Putamen (tissue), 1 donor: Measurements from ENCODE around the gene NAA38.

Experiments
- DNase-seq: peaks from one replicate; pipeline ENCODE4 v3.0.0-alpha.2; 2016; ENCODE audit warnings: low spot score

Gene NAA38

DNA sequence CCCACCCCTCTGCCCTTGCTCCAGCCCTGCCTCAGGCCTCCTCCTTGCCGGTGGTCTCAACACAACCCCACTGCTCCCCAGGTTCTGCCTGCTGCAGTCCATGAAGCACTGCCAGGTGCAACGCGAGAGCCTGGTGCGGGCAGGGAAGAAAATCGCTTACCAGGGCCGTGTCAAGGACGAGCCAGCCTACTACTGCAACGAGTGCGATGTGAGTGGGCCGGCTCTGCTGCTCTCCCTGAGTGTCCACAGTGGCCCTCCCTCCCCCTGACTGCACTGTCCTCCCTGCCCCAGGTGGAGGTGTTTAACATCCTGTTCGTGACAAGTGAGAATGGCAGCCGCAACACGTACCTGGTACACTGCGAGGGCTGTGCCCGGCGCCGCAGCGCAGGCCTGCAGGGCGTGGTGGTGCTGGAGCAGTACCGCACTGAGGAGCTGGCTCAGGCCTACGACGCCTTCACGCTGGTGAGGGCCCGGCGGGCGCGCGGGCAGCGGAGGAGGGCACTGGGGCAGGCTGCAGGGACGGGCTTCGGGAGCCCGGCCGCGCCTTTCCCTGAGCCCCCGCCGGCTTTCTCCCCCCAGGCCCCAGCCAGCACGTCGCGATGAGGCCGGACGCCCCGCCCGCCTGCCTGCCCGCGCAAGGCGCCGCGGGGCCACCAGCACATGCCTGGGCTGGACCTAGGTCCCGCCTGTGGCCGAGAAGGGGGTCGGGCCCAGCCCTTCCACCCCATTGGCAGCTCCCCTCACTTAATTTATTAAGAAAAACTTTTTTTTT, 4.3 kb downstream of the NAA38 start:
- no peak for DNase-seq

DNA sequence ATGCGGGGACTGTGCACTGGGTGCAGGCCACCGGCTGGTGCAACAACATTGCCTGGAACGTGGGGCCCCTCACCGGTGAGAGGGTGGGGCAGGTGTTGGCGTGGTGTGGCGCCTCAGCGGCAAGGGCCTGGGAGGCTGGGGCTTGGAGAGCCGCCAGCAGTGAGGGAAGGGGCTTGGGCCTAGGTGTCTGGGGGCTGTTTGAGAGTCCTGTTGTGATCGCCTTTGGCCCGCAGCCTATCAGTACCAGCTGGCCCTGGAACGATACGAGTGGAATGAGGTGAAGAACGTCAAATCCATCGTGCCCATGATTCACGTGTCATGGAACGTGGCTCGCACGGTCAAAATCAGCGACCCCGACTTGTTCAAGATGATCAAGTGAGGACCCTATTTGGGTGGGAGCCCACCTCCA, 5.1 kb downstream of the NAA38 start:
- DNase-seq, result no peak

DNA sequence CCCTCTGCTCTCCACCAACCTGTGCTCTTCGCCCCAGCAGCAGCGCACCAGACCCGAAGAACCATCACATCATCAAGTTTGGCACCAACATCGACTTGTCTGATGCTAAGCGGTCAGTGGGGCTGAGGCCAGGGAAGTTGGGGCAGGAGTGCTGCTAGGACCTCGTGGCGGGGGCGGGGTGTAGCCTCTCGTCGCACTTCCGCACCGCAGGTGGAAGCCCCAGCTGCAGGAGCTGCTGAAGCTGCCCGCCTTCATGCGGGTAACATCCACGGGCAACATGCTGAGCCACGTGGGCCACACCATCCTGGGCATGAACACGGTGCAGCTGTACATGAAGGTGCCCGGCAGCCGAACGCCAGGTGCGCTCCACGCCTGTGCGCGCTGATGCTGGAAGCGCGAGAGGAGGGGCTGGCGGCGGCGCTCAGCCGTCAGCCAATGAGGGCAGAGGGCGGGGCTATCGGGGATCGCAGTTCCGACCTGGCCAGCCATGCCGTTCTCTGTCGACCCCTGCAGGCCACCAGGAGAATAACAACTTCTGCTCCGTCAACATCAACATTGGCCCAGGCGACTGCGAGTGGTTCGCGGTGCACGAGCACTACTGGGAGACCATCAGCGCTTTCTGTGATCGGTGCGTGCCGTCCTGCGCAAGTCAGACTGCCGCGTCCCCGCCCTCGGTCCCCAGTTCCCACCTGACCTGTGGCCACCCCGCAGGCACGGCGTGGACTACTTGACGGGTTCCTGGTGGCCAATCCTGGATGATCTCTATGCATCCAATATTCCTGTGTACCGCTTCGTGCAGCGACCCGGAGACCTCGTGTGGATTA, 5.7 kb downstream of the NAA38 start:
- DNase-seq, result peak; percentile 87

DNA sequence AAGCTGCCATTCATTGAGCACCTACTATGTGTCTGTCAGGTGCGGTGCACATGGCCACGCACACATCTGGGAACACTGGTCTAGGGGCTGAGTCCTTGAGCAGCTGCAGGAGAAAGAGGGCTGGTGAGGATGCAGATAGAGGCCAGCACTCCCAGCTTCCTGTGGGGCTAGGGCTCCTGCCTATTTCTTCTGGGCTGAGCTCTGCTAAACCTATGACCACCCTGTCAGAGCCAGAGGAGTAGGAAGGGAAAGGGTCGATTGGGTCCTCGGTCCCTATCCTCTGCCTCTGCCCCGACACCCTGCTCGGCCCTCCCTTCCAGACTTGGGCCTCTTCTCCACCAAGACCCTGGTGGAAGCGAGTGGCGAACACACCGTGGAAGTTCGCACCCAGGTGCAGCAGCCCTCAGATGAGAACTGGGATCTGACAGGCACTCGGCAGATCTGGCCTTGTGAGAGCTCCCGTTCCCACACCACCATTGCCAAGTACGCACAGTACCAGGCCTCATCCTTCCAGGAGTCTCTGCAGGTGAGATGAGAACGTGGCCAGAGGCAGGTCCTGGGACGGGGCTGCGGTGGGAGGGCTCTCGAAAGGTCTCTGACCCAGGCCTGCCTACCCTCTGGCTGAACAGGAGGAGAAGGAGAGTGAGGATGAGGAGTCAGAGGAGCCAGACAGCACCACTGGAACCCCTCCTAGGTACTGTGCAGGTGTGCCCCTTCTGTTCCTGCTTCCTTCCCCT, 6.5 kb downstream of the NAA38 start:
- DNase-seq, result no peak

DNA sequence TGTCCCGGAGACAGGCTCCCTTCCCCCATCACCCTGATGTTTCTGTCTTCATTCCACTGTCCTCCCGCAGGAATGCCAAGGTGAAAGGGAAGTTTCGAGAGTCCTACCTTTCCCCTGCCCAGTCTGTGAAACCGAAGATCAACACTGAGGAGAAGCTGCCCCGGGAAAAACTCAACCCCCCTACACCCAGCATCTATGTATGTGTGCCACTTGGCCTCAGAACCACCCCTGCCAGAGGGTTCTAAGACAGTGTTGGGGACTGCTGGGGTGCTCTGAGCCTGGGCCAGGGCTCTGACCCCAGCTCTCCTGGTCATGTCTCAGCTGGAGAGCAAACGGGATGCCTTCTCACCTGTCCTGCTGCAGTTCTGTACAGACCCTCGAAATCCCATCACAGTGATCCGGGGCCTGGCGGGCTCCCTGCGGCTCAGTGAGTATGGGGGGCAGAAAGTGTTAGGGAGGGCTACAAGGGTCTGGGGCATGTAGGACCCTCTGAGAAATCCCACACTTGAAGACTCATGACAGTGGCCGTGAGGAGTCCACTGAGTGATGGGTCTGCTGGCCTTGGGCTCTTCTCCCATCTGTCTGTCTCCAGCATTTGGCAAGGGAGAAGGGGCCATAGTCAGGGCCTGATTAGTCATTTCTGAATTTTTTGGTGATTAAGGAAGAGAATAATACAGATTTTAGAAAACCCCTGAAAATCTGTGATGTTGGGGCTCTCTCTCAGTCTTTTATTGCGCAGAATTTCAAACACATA, 7.4 kb downstream of the NAA38 start:
- no peak for DNase-seq

DNA sequence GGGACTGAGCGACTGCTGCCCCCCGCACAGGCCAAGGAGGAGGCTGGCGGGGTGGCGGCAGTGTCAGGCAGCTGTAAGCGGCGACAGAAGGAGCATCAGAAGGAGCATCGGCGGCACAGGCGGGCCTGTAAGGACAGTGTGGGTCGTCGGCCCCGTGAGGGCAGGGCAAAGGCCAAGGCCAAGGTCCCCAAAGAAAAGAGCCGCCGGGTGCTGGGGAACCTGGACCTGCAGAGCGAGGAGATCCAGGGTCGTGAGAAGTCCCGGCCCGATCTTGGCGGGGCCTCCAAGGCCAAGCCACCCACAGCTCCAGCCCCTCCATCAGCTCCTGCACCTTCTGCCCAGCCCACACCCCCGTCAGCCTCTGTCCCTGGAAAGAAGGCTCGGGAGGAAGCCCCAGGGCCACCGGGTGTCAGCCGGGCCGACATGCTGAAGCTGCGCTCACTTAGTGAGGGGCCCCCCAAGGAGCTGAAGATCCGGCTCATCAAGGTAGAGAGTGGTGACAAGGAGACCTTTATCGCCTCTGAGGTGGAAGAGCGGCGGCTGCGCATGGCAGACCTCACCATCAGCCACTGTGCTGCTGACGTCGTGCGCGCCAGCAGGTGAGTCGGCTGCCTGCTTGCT, 8.1 kb downstream of the NAA38 start:
- no peak for DNase-seq

DNA sequence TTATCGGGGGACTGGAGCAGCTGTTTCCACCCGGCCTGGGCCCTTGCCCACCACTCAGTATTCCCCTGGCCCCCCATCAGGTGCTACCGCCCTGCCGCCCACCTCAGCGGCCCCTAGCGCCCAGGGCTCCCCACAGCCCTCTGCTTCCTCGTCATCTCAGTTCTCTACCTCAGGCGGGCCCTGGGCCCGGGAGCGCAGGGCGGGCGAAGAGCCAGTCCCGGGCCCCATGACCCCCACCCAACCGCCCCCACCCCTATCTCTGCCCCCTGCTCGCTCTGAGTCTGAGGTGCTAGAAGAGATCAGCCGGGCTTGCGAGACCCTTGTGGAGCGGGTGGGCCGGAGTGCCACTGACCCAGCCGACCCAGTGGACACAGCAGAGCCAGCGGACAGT, 8.6 kb downstream of the NAA38 start:
- no peak for DNase-seq

DNA sequence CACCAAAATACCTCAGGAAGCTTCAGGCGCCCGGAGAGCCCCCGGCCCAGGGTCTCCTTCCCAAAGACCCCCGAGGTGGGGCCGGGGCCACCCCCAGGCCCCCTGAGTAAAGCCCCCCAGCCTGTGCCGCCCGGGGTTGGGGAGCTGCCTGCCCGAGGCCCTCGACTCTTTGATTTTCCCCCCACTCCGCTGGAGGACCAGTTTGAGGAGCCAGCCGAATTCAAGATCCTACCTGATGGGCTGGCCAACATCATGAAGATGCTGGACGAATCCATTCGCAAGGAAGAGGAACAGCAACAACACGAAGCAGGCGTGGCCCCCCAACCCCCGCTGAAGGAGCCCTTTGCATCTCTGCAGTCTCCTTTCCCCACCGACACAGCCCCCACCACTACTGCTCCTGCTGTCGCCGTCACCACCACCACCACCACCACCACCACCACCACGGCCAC, 9.2 kb downstream of the NAA38 start:
- no peak for DNase-seq

DNA sequence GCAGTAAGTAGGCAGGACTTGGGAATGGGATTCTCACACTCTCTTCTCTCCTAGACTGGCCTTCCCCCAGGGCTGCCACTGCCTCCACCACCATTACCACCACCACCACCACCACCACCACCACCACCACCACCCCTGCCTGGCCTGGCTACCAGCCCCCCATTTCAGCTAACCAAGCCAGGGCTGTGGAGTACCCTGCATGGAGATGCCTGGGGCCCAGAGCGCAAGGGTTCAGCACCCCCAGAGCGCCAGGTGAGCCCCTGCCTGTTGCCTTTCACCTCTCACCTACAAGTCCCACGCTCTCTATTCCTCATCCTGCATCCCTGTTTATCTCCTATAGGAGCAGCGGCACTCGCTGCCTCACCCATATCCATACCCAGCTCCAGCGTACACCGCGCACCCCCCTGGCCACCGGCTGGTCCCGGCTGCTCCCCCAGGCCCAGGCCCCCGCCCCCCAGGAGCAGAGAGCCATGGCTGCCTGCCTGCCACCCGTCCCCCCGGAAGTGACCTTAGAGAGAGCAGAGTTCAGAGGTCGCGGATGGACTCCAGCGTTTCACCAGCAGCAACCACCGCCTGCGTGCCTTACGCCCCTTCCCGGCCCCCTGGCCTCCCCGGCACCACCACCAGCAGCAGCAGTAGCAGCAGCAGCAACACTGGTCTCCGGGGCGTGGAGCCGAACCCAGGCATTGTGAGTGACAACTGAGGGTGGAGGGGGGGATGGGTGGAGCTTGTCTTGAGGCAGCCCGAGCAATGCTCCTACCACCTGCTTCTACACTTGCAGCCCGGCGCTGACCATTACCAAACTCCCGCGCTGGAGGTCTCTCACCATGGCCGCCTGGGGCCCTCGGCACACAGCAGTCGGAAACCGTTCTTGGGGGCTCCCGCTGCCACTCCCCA, 10.3 kb downstream of the NAA38 start:
- DNase-seq, result no peak

DNA sequence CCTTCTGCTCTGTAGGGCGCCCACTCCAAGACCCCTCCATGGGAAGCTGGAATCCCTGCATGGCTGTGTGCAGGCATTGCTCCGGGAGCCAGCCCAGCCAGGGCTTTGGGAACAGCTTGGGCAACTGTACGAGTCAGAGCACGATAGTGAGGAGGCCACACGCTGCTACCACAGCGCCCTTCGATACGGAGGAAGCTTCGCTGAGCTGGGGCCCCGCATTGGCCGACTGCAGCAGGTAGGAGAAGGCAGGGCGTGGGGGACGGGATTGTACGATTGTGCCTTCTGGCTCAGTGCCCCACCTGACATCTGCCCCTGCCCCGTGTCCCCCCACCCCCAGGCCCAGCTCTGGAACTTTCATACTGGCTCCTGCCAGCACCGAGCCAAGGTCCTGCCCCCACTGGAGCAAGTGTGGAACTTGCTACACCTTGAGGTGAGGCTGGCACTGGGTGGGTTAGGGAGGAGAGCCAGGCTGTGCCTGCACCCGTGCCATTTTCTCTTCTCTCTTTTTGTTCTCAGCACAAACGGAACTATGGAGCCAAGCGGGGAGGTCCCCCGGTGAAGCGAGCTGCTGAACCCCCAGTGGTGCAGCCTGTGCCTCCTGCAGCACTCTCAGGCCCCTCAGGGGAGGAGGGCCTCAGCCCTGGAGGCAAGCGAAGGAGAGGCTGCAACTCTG, 11.2 kb downstream of the NAA38 start:
- DNase-seq, result no peak

DNA sequence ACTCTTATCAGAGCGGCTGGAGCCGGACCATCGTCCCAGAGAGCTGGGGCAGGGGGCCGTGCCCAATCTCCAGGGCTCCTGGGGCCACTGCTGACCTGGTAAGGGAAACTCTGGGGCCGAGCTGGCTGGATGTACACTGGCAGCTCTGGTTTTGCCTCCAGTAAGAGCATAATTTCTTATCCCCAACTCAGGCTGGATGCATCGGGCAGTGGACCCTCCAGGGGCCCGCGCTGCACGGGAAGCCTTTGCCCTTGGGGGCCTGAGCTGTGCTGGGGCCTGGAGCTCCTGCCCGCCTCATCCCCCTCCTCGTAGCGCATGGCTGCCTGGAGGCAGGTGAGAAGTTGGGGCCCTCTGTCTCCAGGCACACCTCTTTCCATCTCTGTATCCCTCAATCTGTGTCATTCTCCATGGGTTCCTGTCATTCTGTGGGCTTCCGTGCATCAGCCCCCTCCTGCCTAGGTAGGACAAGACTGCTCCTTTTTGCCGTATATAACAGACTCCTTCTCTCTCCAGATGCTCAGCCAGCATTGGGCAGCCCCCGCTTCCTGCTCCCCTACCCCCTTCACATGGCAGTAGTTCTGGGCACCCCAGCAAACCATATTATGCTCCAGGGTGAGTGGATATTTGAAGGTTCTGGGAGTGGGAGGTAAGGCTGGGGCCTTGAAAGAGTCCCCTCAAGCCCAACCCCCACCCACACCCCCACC, 11.8 kb downstream of the NAA38 start:
- no peak for DNase-seq

DNA sequence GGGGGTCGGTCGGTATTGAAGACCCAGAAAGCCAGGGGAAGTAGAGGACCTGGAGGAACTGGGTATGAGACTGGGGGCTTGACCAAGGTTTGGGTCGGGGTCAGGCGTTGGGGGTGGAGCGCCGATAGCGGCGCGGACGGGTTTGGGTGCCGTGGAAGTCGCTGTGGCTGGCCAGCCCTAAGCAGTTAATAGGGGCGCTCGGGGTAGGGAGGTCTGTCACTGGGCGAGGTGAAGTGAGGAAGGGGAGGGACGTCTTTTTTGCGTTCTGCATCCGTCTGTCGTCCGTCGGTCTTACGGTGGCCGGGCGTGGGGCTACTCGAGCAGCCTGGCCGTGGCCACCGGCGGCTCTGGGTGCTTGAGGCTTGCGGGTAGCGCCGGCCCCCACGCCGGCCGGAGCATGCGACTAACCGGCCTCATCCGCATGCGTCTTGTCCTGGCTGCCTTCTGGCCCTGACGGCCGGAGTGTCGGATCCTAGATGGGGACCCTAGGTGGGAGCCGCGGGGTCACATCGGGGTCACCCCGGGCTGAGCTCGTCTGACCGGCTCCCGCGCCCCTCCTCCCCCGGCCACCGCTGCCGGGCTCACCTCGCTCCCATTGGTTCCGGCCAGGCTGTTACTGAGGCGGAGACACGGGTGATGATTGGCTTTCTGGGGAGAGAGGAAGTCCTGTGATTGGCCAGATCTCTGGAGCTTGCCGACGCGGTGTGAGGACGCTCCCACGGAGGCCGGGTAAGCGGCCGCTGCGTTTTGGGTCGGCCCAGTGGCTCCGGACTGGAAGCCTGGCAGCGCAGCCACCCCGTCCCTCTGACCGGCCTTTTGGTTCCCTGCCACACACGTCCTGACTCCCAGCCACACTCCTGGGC, 12.8 kb downstream of the NAA38 start:
- peak; percentile 95 for DNase-seq

DNA sequence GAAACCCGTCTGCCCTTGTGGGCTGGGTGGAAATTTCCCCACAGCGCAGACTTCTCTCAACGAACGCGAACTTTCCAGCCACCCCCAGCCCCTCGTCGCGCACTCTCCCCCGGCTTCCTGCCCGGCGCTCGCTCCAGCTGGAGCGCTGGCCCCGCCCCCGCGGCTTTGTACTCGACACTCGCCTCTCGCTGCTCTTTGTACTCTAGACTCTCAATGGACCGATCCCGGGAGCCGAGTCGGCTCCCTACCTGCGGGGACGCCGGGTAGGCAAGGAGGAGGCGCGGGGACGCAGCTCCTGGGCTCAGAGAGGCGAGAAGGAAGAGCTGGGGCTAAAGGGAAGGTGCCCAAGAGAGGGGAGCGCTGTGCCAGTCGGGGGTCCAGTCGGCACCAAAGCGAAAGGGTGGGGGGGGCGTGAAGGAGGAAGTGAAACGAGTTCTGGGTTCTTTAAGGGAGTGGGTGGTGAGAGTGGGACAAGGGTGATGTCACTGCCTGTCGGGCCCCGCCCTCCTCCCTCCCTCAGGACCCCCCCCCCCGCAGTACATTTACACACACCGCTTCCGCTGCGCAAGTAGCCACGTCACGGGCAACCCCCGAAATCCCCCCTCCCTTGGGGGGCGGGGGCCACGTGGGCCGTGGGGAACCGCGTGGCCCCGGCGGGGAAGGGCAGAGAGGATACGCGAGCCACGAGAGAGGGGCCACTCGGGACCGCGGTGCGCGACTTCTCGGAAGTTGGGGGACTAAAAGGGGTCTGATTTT, 13.6 kb downstream of the NAA38 start:
- DNase-seq, result peak; percentile 73

DNA sequence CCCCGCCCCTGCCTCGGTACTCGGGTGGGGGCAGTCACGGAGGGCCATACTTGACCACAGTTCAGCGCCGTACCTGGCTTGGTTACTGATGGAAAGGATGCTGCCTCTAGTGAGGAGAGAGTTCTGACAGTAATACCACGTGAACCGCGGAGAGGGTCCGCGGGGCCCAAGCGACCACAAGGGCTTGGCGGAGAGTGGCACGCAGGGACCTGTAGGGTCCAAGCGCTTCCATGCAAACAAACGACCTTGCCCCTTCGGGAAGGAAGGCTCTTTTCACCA, 14.2 kb downstream of the NAA38 start:
- DNase-seq, result no peak

DNA sequence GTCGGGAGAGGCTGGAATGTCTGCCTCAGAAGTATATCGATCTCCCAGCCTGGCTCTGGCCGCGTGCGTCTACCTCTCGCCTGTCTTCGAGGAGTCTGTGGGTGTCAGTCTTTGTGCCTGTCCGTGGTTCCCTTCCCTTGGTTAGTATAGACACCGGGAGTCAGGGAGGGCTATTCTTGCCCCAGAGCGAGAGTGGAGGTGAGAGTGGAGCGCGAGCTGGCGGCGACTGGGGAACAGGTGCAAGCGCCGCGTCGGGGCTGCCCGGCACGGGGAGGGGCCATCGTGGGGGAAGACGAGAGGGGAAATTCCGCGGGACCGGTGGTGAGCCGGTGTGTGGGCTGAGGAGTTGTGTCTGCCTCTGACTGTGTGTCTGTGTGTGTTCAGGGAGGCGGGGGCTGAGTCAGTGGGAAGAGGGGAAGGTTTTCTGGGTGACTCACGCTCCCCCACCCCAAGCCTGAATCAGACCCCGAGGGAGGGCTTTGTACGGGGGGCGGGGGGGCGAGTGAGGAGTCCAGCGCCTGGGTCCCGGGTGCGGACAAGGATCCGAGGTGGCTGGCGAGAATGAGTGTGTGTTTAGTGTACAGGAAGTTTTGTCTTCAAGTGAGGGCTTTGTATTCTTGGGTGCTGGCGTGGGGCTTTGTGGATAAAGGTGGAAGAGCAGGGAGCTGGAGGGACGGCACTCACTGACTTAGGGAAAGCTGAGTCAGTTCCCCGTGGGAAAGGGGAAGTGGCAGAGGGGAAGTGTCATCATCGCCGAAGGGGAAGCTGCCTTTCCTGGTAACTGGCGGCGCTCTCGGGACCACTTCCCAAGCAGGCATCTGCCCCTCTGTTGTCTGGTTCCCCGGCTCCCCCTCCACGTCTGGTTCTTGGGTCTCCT, 14.7 kb downstream of the NAA38 start:
- DNase-seq, result peak; percentile 53

DNA sequence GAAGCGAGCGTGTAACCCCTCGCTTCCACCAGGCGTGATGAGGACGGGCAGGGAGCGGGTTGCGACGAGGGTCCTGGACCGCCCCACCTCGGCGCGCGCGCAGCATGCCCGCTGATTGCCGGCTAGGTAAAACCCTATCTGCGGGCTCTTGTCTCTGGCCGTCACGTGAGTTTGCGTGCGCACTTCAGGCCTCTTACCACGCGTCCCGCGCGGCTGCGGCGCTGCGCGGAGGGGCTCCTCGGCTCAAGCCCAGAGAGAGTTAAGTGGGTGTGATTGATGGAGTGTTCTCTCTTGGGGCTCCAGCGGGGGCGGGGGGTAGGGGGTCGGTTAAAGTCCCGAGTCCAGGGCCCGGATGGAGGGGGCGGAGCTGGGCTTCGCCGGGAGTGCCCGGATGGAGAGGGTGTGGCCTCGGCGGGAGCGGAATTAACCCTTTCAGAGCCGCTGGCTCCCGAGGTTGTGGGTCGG, 15.4 kb downstream of the NAA38 start:
- DNase-seq, result peak; percentile 90
